Epithelial cell of proximal tubule (primary cell): Measurements from ENCODE around the gene NDUFV3. TPM values are rescaled to one million over a fixed set of nuclear protein-coding genes. Genes with fewer than 3 reads are reported as not detected.
"Not testable (repeated sequence)": the region's sequence is repeated elsewhere in the genome, so short reads cannot be mapped to it uniquely, and the experiment has no call there.

Source experiments
- DNase-seq: peaks from one replicate; pipeline ENCODE4 v3.0.0-alpha.2; 2011; ENCODE audit warnings: low read depth
- H3K4me3 ChIP-seq: 2 replicates; pipeline ENCODE4 v1.5.1; 2011; ENCODE audit warnings: low read depth, mild to moderate bottlenecking, low read length
- total RNA-seq: library from RNA; depleted of rRNA; stranded (reverse); fragments of >200 nt; gene quantifications from 2 replicates; pipeline ENCODE4 v1.2.3, GENCODE V29; 2015
- TF ChIP-seq, protein P1 (sequence below): conservative IDR thresholded peaks from 2 replicates; pipeline ENCODE4 v1.5.1; 2012; ENCODE audit warnings: low read depth, mild to moderate bottlenecking, low read length

Gene NDUFV3
- 27.1 and 46.3 TPM in 2 replicates for total RNA-seq

DNA sequence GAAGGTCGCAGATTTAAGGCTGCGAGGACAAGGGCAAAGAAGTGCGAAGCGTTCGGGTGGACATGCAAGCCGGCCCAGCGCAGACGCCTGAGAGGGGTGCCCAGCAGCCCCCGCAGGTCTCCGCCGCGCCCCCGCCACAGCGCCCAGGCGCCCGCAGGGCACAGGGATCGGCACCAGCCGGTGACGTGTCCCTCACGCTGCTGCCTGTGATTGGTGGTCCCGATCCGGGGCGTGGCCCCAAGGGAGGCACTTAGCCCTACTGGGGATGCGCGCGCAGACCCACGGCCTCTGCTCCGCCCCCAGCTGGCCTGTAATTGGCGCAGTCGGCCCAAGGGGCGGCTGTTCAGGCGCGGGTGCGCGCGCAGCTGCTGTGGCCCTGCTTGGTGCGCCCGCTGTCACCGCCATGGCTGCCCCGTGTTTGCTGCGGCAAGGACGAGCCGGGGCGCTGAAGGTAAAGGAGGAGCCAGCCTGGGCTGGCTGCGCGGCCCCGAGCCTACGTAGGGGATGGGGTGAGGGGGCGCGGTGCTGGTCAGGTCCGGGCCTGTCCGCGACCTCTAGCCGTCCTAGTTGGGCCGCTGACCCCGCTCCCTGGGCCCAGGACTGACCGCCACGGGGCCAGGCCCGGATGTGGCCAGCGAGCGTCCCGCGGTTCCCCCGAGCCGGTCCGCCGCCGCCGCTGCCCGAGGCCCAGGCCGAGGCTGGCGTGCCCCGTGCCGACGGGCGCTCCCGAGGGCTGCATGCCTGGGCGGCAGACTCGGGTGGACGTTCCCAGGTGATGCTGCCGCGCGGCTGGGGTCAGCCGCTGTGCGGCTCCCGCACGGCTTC, at the start of gene NDUFV3:
NDUFV3 (plus strand) TSS at position 379 of the 825 bp plus-strand sequence; CDS start at position 404, 25 bp downstream.
- H3K4me3 ChIP-seq = peak within 1 kb of the TSS; percentile 96
- DNase-seq = peak; percentile 60
- TF ChIP-seq, protein P1, sequence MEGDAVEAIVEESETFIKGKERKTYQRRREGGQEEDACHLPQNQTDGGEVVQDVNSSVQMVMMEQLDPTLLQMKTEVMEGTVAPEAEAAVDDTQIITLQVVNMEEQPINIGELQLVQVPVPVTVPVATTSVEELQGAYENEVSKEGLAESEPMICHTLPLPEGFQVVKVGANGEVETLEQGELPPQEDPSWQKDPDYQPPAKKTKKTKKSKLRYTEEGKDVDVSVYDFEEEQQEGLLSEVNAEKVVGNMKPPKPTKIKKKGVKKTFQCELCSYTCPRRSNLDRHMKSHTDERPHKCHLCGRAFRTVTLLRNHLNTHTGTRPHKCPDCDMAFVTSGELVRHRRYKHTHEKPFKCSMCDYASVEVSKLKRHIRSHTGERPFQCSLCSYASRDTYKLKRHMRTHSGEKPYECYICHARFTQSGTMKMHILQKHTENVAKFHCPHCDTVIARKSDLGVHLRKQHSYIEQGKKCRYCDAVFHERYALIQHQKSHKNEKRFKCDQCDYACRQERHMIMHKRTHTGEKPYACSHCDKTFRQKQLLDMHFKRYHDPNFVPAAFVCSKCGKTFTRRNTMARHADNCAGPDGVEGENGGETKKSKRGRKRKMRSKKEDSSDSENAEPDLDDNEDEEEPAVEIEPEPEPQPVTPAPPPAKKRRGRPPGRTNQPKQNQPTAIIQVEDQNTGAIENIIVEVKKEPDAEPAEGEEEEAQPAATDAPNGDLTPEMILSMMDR = no peak

DNA sequence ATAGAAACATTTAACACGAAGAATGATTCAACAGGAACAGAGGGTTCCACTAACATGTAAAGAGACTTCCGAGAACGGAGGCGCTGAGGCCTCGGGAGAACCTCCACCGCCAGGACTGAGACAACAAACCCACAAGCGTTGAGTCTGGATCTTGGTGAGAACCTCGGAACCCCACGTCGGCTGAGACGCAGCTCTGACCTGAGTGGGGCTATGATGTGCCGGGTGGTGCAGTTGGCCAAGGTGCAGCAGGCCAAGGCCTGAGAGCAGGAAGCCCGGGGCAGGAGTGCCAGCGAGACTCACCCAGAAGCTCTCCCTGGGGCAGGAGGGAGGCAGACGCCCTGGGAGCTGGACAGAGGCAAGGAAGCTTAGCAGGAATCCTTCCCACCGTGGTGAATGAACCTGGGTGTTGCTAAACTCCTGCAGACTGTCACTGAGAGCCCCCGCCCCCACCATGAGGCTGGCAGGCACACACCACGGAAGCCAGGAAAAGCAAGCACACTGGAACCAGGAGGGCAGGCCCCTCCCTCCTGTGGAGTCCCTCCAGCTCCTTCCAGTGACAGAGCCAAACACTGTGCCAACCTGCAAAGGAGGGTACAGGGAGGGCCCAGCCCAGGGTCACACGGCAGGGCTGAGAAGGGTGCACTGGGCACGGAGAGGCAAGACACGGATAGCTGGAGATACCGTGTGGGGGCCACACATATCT, 48.5 kb upstream of the NDUFV3 start:
- no peak for DNase-seq
- no peak overlapping the region for H3K4me3 ChIP-seq
- TF ChIP-seq, protein P1 = no peak

DNA sequence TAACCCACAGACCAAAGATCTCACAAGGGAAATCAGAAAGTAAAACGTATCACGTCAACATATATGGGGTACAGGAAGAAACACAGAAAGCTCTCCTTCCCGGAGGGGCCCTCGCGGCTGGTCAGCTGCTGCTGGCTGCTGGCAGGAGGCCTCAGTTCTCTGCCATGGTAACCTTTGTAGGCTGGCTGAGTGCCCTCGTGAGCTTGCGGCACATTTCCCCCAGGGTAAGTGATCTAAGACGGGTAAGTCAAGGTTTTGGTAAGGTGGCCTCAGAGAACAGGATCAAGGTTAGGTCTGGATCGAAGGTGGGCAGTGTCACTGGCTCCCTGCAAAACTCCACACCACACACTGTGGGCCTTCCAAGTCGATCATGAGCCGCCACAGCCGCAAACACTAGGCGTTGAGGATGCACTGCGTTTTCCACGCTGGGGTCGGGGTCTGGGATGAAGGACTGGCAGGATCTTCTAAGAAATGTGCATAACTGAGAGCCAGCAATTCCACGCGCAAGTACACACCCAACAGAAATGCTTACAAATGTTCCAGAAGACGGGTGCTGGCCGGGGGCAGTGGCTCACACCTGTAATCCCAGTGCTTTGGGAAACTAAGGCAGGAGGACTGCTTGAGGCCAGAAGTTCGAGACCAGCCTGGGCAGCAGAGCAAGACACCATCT, 47.7 kb upstream of the NDUFV3 start:
- TF ChIP-seq, protein P1 = no peak
- DNase-seq = no peak
- H3K4me3 ChIP-seq = no peak overlapping the region

DNA sequence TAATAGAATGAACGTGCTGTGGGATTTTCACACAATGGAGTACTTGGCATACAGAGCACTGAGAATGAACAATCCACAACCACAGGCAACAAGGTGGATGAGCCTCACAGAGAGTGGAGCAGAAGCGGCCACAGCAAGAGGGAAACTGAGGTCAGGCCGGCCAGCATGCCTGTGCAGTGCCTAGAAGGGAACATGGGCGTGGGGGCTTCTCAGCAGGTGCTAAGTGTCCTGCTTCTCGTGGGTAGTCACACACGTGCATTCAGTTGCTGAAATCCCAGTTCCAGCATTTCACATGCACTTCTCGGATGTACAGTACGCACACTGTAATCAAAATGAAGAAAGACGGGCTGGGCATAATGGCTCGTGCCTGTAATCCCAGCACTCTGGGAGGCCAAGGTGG, 46.9 kb upstream of the NDUFV3 start:
- no peak overlapping the region for H3K4me3 ChIP-seq
- no peak for DNase-seq
- TF ChIP-seq, protein P1 = no peak

DNA sequence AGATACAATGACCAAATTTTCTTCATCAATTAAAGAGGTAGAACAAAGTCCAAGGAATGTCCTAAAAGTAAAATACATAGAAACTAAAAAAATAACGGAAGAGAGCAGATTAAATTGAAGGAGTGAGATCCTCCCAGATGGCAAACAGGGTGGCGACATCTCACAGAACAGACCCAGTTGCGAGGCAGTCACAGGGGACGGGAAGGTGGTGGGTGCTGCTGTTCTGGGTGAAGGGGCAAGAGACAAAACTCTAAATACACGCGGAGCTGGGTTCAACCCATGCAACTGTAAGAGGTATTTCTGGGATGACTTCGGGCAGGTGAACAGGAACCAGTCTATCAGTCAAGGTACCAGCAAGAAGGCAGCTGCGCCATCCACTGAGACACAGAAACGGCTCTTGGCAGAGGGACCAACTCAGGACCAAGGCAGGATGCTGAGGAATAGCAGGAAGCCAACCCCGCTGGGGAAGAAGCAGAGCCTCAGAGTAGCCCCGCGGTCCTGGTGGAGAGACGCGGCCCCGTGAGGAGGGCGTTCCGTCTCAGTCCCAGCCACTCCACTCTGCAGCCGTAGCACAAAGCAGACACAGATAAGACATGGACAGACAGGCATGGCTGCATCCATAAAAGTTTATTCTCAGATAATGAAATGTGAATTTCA, 45.9 kb upstream of the NDUFV3 start:
- no peak overlapping the region for H3K4me3 ChIP-seq
- TF ChIP-seq, protein P1 = no peak

DNA sequence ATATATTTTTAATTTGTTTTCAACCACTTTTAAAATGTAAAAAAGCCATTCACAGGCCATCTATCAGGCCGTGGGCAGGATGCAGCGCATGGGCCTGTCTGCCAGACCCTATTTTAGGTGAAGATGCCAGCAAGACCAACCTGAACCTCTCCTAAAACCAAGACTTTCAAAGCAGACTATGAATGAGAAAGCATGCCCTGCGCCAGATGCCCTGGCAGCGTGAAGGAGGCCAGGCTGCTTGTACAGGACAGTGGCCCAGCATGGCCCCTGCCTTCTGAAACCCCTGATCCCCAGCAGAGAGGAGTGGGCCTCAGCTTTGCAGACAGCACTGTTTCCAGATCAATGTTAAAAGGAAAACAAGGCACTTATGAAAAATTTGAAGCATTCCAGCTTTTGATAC, 45.4 kb upstream of the NDUFV3 start:
- TF ChIP-seq, protein P1 = no peak
- no peak for DNase-seq
- H3K4me3 ChIP-seq = no peak overlapping the region

More for the DNA sequence above, 45.9 kb upstream of the NDUFV3 start:
- DNase-seq = no peak

DNA sequence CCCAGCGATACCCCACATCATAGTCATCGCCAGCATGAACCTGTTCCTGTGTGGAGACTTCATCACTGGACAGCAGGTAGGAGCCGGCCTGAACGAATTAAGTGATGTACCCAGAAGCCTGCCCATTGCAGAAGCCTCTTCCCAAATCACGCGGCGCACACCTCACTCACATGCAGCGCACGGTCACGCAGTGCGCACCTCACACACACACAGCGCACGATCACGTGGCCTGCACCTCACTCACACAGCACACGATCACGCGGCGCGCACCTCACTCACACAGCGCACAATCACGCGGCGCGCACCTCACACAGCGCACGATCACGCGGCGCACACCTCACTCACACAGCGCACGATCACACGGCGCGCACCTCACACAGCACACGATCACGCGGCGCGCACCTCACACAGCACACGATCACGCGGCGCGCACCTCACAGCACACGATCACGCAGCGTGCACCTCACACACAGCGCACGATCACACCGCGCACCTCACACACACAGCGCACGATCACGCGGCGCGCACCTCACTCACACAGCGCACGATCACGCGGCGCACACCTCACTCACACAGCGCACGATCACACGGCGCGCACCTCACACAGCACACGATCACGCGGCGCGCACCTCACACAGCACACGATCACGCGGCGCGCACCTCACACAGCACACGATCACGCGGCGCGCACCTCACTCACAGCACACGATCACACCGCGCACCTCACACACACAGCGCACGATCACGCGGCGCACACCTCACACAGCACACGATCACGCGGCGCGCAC, 44.8 kb upstream of the NDUFV3 start:
- not testable (repeated sequence) for DNase-seq

More for the DNA sequence above, 44.8 kb upstream of the NDUFV3 start:
- H3K4me3 ChIP-seq = not testable (repeated sequence)
